Measurements from ENCODE around the gene APBA3.

DNA sequence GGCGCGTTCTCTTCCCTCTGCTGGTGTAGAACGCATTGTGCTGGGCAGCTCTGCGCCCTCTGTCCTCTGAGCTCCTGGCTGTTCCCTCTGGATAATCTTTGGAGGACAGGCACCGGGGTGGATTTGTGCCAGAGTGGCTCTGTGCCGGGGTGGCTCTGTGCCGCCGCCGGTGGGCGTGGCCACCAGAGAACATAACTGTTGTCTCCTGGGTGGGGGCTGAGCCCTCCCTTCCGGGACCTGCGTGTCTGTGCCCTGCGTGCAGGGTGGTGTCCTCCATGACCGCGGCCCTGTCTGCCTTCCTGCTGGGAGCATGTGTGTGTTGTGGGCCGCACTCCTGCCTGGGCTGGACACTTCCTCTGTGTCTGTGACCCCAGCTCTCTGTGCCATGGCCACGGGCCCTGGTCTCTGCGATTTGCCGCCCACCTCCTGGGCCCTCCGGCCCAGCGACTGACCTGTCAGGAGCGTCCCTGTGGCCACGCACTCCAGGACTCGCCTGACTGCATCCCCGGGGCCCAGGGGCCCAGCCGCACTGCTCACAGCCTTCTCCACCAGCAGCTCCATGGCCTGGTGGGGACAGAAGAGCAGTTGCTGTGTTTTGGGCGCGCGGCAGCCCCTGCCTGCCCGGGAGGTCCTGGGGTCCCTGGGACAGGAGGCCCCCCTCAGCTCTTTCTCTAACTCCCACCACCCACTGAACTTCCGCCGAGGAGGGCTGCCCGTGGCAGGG is 47.1 kb upstream of the APBA3 start:
- TF ChIP-seq, protein P1, sequence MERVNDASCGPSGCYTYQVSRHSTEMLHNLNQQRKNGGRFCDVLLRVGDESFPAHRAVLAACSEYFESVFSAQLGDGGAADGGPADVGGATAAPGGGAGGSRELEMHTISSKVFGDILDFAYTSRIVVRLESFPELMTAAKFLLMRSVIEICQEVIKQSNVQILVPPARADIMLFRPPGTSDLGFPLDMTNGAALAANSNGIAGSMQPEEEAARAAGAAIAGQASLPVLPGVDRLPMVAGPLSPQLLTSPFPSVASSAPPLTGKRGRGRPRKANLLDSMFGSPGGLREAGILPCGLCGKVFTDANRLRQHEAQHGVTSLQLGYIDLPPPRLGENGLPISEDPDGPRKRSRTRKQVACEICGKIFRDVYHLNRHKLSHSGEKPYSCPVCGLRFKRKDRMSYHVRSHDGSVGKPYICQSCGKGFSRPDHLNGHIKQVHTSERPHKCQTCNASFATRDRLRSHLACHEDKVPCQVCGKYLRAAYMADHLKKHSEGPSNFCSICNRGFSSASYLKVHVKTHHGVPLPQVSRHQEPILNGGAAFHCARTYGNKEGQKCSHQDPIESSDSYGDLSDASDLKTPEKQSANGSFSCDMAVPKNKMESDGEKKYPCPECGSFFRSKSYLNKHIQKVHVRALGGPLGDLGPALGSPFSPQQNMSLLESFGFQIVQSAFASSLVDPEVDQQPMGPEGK (CRISPR knock-in tag; IDR thresholded peaks at IDR 0.05; ENCODE audit: borderline replicate concordance), result no peak
- TF ChIP-seq ZFP30 (CRISPR knock-in tag; IDR thresholded peaks at IDR 0.05) (no peak), ISL1 (CRISPR knock-in tag; IDR thresholded peaks at IDR 0.05) (no peak), ARNTL (CRISPR knock-in tag; IDR thresholded peaks at IDR 0.05; ENCODE audit: borderline replicate concordance, low read depth) (no peak), TOX (CRISPR knock-in tag; IDR thresholded peaks at IDR 0.05; ENCODE audit: borderline replicate concordance) (no peak), GLIS3 (CRISPR knock-in tag; IDR thresholded peaks at IDR 0.05) (no peak), POU6F1 (CRISPR knock-in tag; IDR thresholded peaks at IDR 0.05; ENCODE audit: borderline replicate concordance, low read depth) (no peak), ZNF565 (CRISPR knock-in tag; conservative IDR thresholded peaks at IDR 0.05; ENCODE audit: low read depth) (no peak), ZNF8 (CRISPR knock-in tag; IDR thresholded peaks at IDR 0.05) (no peak)
- TF ChIP-seq, protein P2, sequence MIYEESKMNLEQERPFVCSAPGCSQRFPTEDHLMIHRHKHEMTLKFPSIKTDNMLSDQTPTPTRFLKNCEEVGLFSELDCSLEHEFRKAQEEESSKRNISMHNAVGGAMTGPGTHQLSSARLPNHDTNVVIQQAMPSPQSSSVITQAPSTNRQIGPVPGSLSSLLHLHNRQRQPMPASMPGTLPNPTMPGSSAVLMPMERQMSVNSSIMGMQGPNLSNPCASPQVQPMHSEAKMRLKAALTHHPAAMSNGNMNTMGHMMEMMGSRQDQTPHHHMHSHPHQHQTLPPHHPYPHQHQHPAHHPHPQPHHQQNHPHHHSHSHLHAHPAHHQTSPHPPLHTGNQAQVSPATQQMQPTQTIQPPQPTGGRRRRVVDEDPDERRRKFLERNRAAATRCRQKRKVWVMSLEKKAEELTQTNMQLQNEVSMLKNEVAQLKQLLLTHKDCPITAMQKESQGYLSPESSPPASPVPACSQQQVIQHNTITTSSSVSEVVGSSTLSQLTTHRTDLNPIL (CRISPR knock-in tag; IDR thresholded peaks at IDR 0.05; ENCODE audit: low read depth), result no peak

Measured in SK-N-SH treated with all-trans-retinoic acid at 6 μM for 48 hours (cell line).